Psoas muscle (tissue), 8 donors: ENCODE results near the gene ZSWIM6. TPM values are rescaled to one million over a fixed set of nuclear protein-coding genes. Genes with fewer than 3 reads are reported as not detected.
A peak's percentile ranks its signal among the peaks of the same experiment; 100 is the strongest.

ENCODE experiments used
- ATAC-seq, 4 donors: fragments of 200-7000 bp; cut with Tn5 transposase; one replicate each; pipeline ENCODE4 v1.9.1; 2020; ENCODE audit warnings: moderate library complexity in 3 of 4, mild to moderate bottlenecking in 2 of 4
- DNase-seq, 2 donors: peaks; one replicate each; pipeline ENCODE4 v3.0.0-alpha.2; 2020
- H3K27ac ChIP-seq: fragments of 200-600 bp; one replicate; pipeline ENCODE4 v1.8.0; 2022
- H3K27me3 ChIP-seq, 3 donors: fragments of 200-600 bp in 1 of 3; one replicate each; pipeline versions ENCODE4 v1.6.1 to v1.8.0; 2013 to 2022; ENCODE audit warnings: low read length in 2 of 3, mild to moderate bottlenecking in 2 of 3, moderate library complexity in 1 of 3; ENCODE audit not compliant: insufficient read depth in 3 of 3
- H3K36me3 ChIP-seq, 2 donors: fragments of 200-600 bp in 1 of 2; one replicate each; pipeline versions ENCODE4 v1.6.1 to v1.8.0; 2013 to 2022; ENCODE audit warnings: low read depth in 1 of 2, mild to moderate bottlenecking in 1 of 2, moderate library complexity in 1 of 2; ENCODE audit not compliant: insufficient read depth in 1 of 2
- H3K4me1 ChIP-seq: fragments of 200-600 bp; one replicate; pipeline ENCODE4 v1.8.0; 2022
- H3K4me3 ChIP-seq: fragments of 200-600 bp; one replicate; pipeline ENCODE4 v1.8.0; 2022; ENCODE audit warnings: mild to moderate bottlenecking
- H3K9me3 ChIP-seq: fragments of 200-600 bp; one replicate; pipeline ENCODE4 v1.8.0; 2022
- CTCF ChIP-seq: fragments of 200-600 bp; IDR thresholded peaks from one replicate; pipeline ENCODE4 v1.8.0; 2022; ENCODE audit warnings: antibody characterized with exemption
- WGBS, 3 donors: extraction: QIAGEN DNeasy Blood & Tissue Kit; methylation state at CpG; one replicate each; pipeline versions ENCODE4 v1.1.6 to v1.1.7; 2013; 5-methylcytosine and 5-hydroxymethylcytosine counted together
- intact Hi-C, 2 donors: fragments of 100-400 bp; cut with DNase I; formaldehyde crosslinking; loops; one replicate each; pipeline versions ENCODE4 v1.11.0 to v1.14.2; 2022
- polyA plus RNA-seq, 3 donors: library from polyadenylated mRNA; stranded (reverse); fragments of 200-250 nt; gene quantifications; one replicate each; pipeline ENCODE4 v1.2.3, GENCODE V29; 2013
- total RNA-seq, 4 donors: library from RNA; stranded (reverse); fragmentation: NEBNext Ultra II Directional in 2 of 4; extraction: Animal tissue kit (Norgen Biotek cat#: 25700) in 2 of 4; gene quantifications; one replicate each; pipeline versions ENCODE4 v1.2.1 to v1.2.4, GENCODE V29; 2021 to 2023
- donor health status: healthy with polysubstance abuse.
- donor health status: DM: no; HTN: no; CAD: no; lungs with moderate emphysema.
- donor health status: Bipolar disorder and iron deficiency.
- donor health status: healthy.
- donor health status: DM: yes; HTN: yes; CAD: no.
- donor health status: DM: no; HTN: no; CAD: no.
- donor health status: DM: no; HTN: no; CAD: no.
- donor health status: DM: yes; HTN: yes; CAD: no.

Gene ZSWIM6
- total and polyA plus RNA-seq, 7 donors = 1.4 to 6.3 (median 4.0) TPM

- ATAC-seq = no peak
- DNase-seq = peak; percentile 56 to 76
- intact Hi-C loops = loop anchor here (2.0 to 10.0 kb wide), 8 partner anchors 75 to 378 kb away; partner anchors contain the start of gene SMIM15 (in 2 of the 2)
- Histone ChIP-seq H3K27me3 (no peaks in the 10 kb centered on the region), H3K4me1 (peaks cover 19% of the 10 kb centered on the region), H3K4me3 (peak overlapping the region; percentile 96), H3K36me3 (no peaks in the 10 kb centered on the region), H3K27ac (peak overlapping the region; percentile 83), H3K9me3 (no peaks in the 10 kb centered on the region)
- TF ChIP-seq CTCF = no peak
- WGBS, 3 donors = 0 to 1% (median 0%) methylated on average over 16 to 63 of the region's 69 CpGs
These were observed 296 bp downstream of the ZSWIM6 start for GRCh38 chr5:61332358-61332749.

GRCh38 chr5:61332851-61333320 is 828 bp downstream of the ZSWIM6 start:
- Histone ChIP-seq H3K36me3 (no peaks in the 10 kb centered on the region), H3K4me1 (peaks cover 19% of the 10 kb centered on the region), H3K9me3 (no peaks in the 10 kb centered on the region), H3K27ac (peak overlapping the region; percentile 80), H3K4me3 (peak overlapping the region; percentile 91), H3K27me3 (no peaks in the 10 kb centered on the region)
- 0 to 1% (median 1%) methylated on average over 18 to 60 of the region's 61 CpGs for WGBS, 3 donors
- peak; percentile 63 to 80 for DNase-seq
- peak in 3 of 4 donors; percentile 4 to 8 (median 7) for ATAC-seq
- intact Hi-C loops = loop anchor here (2.0 to 10.0 kb wide), 8 partner anchors 74 to 378 kb away; partner anchors contain the start of gene SMIM15 (in 2 of the 2)
- TF ChIP-seq CTCF = no peak

DNA sequence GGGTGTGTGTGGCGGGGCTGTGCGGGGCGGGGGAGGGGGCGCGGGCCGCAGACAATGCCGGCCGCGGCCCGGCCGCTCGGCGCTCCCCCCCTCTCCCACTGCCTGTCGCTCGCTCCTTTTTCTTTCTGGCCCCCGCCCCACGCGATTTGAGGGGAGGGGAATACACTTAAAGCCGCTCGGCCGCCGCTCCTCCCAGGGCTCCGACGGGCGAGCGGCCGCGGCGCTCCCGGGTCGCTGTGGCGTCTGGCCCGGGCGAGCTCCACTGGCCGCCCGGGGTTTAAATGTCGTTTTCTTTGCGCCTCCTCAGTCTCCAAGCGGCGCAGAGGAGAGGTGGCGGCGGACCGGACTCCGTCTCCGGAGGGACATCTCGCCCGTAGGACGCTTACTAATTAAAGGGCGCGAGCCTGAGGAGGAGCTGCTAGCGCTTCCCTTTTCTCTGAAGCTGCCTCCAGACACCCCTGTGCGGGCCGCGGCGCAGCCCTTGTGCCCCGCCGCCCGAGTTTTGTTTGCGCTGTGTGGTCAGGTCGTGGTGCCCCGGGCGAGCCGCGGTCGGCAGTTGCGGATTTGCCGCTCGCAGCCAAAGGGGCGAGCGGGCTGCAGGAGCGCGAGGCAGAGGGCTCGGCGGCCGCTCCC is 1.4 kb downstream of the ZSWIM6 start:
- WGBS, 3 donors = 0 to 1% (median 0%) methylated on average over 54 to 75 of the region's 75 CpGs
- no peak for TF ChIP-seq CTCF
- H3K27ac ChIP-seq = peak overlapping the region; percentile 80
- intact Hi-C loops = loop anchor here (2.0 to 10.0 kb wide), 8 partner anchors 74 to 379 kb away; partner anchors contain the start of gene SMIM15 (in 2 of the 2)
- H3K4me3 ChIP-seq = peak overlapping the region; percentile 91
- no peaks in the 10 kb centered on the region for H3K9me3 ChIP-seq
- H3K27me3 ChIP-seq = no peaks in the 10 kb centered on the region
- ATAC-seq (peak in 3 of 4 donors; percentile 11 to 13 (median 13)), DNase-seq (peak; percentile 46 to 71)
- peaks cover 19% of the 10 kb centered on the region for H3K4me1 ChIP-seq
- H3K36me3 ChIP-seq = no peaks in the 10 kb centered on the region

- no peak for TF ChIP-seq CTCF
- H3K27me3 ChIP-seq = no peaks in the 10 kb centered on the region
- H3K4me3 ChIP-seq = peak overlapping the region; percentile 91
- H3K9me3 ChIP-seq = no peaks in the 10 kb centered on the region
- ATAC-seq (no peak), DNase-seq (no peak)
- intact Hi-C loops = loop anchor here (2.0 to 10.0 kb wide), 8 partner anchors 73 to 379 kb away; partner anchors contain the start of gene SMIM15 (in 2 of the 2)
- H3K36me3 ChIP-seq = no peaks in the 10 kb centered on the region
- H3K4me1 ChIP-seq = peaks cover 19% of the 10 kb centered on the region
- 22 to 28% (median 26%) methylated on average over 17 of the region's 17 CpGs for WGBS, 3 donors
- peak overlapping the region; percentile 80 for H3K27ac ChIP-seq
These were observed 2.2 kb downstream of the ZSWIM6 start for GRCh38 chr5:61333954-61334867.
